ENCODE measurements around the gene TLR10.

GRCh38 chr4:38811297-38811696, 28.5 kb upstream of the TLR10 start:
- TF ChIP-seq POLR2AphosphoS5 (IDR thresholded peaks at IDR 0.05; ENCODE audit: insufficient read depth in 1 of 2, low read depth in 1 of 2) (no peak), CTCF (IDR thresholded peaks at IDR 0.05) (no peak), POLR2A (IDR thresholded peaks at IDR 0.05) (no peak)

All from vagina (tissue), 2 donors.